PC-9 (cell line): ENCODE data around the gene AP5B1.

Source experiments
- EZH2 ChIP-seq: fragments of 200-600 bp; sonication (generic); IDR thresholded peaks from 2 replicates; pipeline ENCODE4 v1.8.0; 2017; ENCODE audit warnings: antibody characterized with exemption, low read depth
- TF ChIP-seq, protein P1 (sequence below): fragments of 200-600 bp; sonication (generic); conservative IDR thresholded peaks from 2 replicates; pipeline ENCODE4 v1.6.1; 2017; ENCODE audit warnings: mixed run types, antibody characterized with exemption, mild to moderate bottlenecking, moderate library complexity

GRCh38 chr11:65781152-65781961, 581 bp upstream of the AP5B1 start:
- TF ChIP-seq, protein P1, sequence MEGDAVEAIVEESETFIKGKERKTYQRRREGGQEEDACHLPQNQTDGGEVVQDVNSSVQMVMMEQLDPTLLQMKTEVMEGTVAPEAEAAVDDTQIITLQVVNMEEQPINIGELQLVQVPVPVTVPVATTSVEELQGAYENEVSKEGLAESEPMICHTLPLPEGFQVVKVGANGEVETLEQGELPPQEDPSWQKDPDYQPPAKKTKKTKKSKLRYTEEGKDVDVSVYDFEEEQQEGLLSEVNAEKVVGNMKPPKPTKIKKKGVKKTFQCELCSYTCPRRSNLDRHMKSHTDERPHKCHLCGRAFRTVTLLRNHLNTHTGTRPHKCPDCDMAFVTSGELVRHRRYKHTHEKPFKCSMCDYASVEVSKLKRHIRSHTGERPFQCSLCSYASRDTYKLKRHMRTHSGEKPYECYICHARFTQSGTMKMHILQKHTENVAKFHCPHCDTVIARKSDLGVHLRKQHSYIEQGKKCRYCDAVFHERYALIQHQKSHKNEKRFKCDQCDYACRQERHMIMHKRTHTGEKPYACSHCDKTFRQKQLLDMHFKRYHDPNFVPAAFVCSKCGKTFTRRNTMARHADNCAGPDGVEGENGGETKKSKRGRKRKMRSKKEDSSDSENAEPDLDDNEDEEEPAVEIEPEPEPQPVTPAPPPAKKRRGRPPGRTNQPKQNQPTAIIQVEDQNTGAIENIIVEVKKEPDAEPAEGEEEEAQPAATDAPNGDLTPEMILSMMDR, result no peak; the same call in 1 of the 2 replicates
- no peak for TF ChIP-seq EZH2
